MCF 10A (cell line): ENCODE measurements around the gene FFAR2. TPM values are rescaled to one million over a fixed set of nuclear protein-coding genes. Genes with fewer than 3 reads are reported as not detected.

Experiments used
- BruUV-seq: library from RNA; stranded (reverse); fragments of 400-500 nt; replicated peaks from 2 replicates; lab custom pipeline; 2021; lab: Mats Ljungman, UMichigan
- CTCF ChIA-PET: fragments of 300-600 bp; sonication (Branson Sonifier 250); formaldehyde crosslinking; extraction: SDS; loops from one replicate; lab custom pipeline; 2021; ENCODE audit warnings: antibody characterized with exemption, inconsistent platforms; lab: Yijun Ruan, JAX
- POLR2A ChIA-PET: fragments of 300-600, 350-650 bp; sonication (Branson Sonifier 250); formaldehyde crosslinking; extraction: SDS; loops from one replicate; lab custom pipeline; 2020; ENCODE audit warnings: antibody characterized with exemption, inconsistent platforms; lab: Yijun Ruan, JAX
- DNase-seq: peaks from one replicate; pipeline ENCODE4 v3.0.0-alpha.2; 2018; ENCODE audit not compliant: unreplicated experiment
- H3K27ac Mint-ChIP-seq: one replicate; pipeline ENCODE4 v1.8.0; 2022; ENCODE audit warnings: mild to moderate bottlenecking, low read depth, mixed read lengths; ENCODE audit not compliant: unreplicated experiment
- H3K27me3 Mint-ChIP-seq: one replicate; pipeline ENCODE4 v1.8.0; 2022; ENCODE audit warnings: mixed read lengths; ENCODE audit not compliant: insufficient read depth, unreplicated experiment
- H3K36me3 Mint-ChIP-seq: one replicate; pipeline ENCODE4 v1.8.0; 2022; ENCODE audit warnings: mild to moderate bottlenecking, moderate library complexity, mixed read lengths; ENCODE audit not compliant: insufficient read depth, unreplicated experiment
- H3K4me1 Mint-ChIP-seq: one replicate; pipeline ENCODE4 v1.8.0; 2022; ENCODE audit warnings: mixed read lengths; ENCODE audit not compliant: insufficient read depth, unreplicated experiment
- H3K4me3 Mint-ChIP-seq: one replicate; pipeline ENCODE4 v1.8.0; 2022; ENCODE audit warnings: mild to moderate bottlenecking, moderate library complexity, mixed read lengths; ENCODE audit not compliant: unreplicated experiment
- H3K9me3 Mint-ChIP-seq: one replicate; pipeline ENCODE4 v1.8.0; 2022; ENCODE audit warnings: mixed read lengths; ENCODE audit not compliant: unreplicated experiment
- intact Hi-C: fragments of 100-400 bp; cut with micrococcal nuclease; formaldehyde crosslinking; loops from 2 replicates; pipeline ENCODE4 v1.14.1; 2022
- total RNA-seq: library from RNA; stranded (reverse); gene quantifications from 2 replicates; pipeline ENCODE4 v1.2.3, GENCODE V29; 2022
- TF ChIP-seq, protein P1 (sequence below): fragments of 200-600 bp; IDR thresholded peaks from one replicate; pipeline ENCODE4 v1.8.0; 2022; ENCODE audit warnings: antibody characterized with exemption, mild to moderate bottlenecking; ENCODE audit not compliant: unreplicated experiment

FFAR2 gene
- total RNA-seq, 1 experiment from 2014 or later, result not detected

DNA sequence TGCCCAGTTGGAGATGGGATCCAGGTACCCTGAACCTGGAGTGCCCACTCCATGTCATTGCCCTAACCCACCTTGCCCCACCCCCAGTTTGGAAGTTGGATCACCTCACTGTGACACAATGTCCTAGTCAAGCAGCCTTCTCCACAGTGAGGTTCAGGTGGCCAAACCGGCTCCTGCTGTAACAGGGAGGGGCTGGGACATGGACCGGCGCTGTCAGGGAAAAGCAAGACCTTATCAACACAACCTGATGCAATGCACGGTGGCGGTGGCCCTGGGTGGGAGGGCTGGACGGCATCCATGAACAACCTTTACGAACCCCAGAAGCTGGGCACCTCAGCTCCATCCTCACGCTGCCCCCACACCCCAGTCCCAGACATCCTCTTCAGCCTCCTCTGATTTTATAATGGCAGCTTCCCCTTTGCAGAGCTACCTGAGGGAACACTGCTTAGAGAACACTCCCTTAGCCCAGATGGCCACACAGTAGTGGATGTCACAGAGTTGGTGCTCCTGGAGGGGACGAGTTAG is 43.8 kb downstream of the FFAR2 start:
- H3K36me3 Mint-ChIP-seq, result no peaks in the 10 kb centered on the region
- BruUV-seq, result no TSS peak
- no peak overlapping the region for H3K27ac Mint-ChIP-seq
- ChIA-PET CTCF (interaction anchor here (0.5 to 7.4 kb wide), 5 partner anchors 15 to 636 kb away, joined by 3 to 108 read pairs (median 8); no protein-coding TSS in a partner anchor), POLR2A (interaction anchor here (0.6 to 1.4 kb wide), 3 partner anchors 17 to 181 kb away, joined by 4 read pairs; no protein-coding TSS in a partner anchor)
- H3K4me3 Mint-ChIP-seq, result no peak overlapping the region
- no peaks in the 10 kb centered on the region for H3K4me1 Mint-ChIP-seq
- DNase-seq, result no peak
- TF ChIP-seq, protein P1, sequence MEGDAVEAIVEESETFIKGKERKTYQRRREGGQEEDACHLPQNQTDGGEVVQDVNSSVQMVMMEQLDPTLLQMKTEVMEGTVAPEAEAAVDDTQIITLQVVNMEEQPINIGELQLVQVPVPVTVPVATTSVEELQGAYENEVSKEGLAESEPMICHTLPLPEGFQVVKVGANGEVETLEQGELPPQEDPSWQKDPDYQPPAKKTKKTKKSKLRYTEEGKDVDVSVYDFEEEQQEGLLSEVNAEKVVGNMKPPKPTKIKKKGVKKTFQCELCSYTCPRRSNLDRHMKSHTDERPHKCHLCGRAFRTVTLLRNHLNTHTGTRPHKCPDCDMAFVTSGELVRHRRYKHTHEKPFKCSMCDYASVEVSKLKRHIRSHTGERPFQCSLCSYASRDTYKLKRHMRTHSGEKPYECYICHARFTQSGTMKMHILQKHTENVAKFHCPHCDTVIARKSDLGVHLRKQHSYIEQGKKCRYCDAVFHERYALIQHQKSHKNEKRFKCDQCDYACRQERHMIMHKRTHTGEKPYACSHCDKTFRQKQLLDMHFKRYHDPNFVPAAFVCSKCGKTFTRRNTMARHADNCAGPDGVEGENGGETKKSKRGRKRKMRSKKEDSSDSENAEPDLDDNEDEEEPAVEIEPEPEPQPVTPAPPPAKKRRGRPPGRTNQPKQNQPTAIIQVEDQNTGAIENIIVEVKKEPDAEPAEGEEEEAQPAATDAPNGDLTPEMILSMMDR, result no peak
- no peaks in the 10 kb centered on the region for H3K9me3 Mint-ChIP-seq
- peaks cover 62% of the 10 kb centered on the region for H3K27me3 Mint-ChIP-seq
- intact Hi-C loops, result no loop called here

DNA sequence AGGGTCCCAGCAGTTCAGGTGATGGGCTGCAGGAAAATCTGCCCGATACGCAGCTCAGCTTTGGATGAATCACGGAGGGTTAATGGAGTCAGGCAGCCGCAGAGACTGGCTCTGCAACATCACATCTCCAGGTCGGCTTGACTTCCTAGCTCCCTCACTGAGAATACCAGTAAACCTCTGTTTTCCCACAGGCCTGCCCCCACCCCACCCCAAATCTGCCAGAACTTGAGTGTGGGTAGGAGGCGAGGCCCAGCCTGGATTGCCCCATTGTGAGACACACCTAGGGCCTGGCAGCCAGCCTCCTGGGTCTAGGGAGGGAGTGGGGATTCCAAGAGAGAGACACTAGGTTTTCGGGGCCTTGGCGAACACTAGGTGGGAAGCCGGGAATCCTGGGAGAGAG is 45.9 kb downstream of the FFAR2 start:
- Mint-ChIP-seq H3K9me3 (no peaks in the 10 kb centered on the region), H3K4me1 (no peaks in the 10 kb centered on the region), H3K4me3 (no peak overlapping the region), H3K27me3 (peaks cover 41% of the 10 kb centered on the region), H3K27ac (no peak overlapping the region), H3K36me3 (no peaks in the 10 kb centered on the region)
- ChIA-PET CTCF (interaction anchor here (1.9 to 7.4 kb wide), 3 partner anchors 13 to 137 kb away, joined by 17 to 108 read pairs (median 20); partner anchors contain the start of gene FFAR3), POLR2A (interaction anchor here (0.6 kb wide), 1 partner anchor 520 kb away, joined by 3 read pairs; the partner anchor contains the start of gene ALKBH6)
- intact Hi-C loops, result no loop called here
- TF ChIP-seq, protein P1, result no peak
- BruUV-seq, result no TSS peak
- no peak for DNase-seq

DNA sequence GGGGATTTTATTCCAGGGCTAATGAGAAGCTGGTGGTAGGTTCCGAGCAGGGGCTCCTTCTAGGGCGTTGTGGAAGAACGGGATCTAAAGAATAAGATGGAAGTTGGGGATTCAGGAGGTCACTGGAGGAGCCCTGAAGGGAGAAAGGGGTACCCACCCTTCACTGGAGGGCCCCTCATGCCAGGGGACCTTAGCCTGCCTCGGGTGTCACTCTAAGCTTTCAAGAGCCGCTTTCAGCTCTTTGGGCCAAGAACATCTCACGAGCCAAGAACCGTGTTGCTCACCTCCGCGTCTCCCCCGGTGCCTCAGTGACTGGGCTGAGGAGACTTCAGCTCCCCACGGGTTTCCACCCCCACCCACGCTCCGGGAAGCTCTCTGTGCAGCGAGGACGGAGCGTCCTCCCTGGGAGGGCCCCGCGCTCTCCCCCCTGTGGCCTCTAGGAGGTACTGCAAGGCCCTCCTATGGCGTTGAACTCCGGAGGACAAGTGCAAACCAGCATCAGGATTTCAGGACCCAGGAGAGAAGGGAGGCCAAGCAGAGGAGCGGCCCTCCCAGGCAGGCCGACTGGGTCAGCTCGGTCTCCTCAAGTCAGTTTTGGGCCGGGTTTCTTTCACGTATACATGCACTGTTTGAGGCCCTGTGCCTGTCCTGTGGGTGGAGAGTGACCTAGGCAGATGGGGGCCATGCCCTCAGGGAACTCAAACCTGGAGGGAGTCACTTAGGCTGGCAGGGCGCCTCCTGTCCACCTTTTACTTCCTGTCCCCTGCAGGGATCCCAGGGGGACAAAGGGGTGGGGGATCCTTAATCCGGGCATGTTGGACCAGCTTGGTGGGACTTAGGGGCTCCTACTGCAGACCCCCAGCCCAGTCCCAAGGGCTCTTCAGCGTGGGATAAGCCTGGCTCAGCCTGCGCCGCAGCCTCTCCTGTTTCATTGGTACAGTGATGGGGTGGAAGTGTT is 47.3 kb downstream of the FFAR2 start:
- H3K4me3 Mint-ChIP-seq, result peak overlapping the region; percentile 49
- peaks cover 27% of the 10 kb centered on the region for H3K27me3 Mint-ChIP-seq
- intact Hi-C loops, result loop anchor here (1.0 kb wide), 1 partner anchor 143 kb away; no protein-coding TSS in a partner anchor
- ChIA-PET CTCF (interaction anchor here (0.5 to 7.4 kb wide), 45 partner anchors 9 to 681 kb away, joined by 3 to 108 read pairs (median 4); partner anchors contain the start of gene FFAR3), POLR2A (interaction anchor here (0.5 to 1.6 kb wide), 6 partner anchors 13 to 153 kb away, joined by 3 to 6 read pairs (median 4); no protein-coding TSS in a partner anchor)
- H3K9me3 Mint-ChIP-seq, result no peaks in the 10 kb centered on the region
- TF ChIP-seq, protein P1, result peak; percentile 89
- no peaks in the 10 kb centered on the region for H3K36me3 Mint-ChIP-seq
- DNase-seq, result peak; percentile 72
- no peak overlapping the region for H3K27ac Mint-ChIP-seq
- no TSS peak for BruUV-seq
- H3K4me1 Mint-ChIP-seq, result no peaks in the 10 kb centered on the region
